Glutamatergic neuron (in vitro differentiated cells): ENCODE measurements around the gene DNAJC18. TPM values are rescaled to one million over a fixed set of nuclear protein-coding genes. Genes with fewer than 3 reads are reported as not detected.
A peak's percentile ranks its signal among the peaks of the same experiment; 100 is the strongest.

Experiments
- DNase-seq: peaks from one replicate; pipeline ENCODE4 v3.0.0; 2022
- H3K27ac Mint-ChIP-seq: one replicate; pipeline ENCODE4 v1.8.0; 2020; ENCODE audit warnings: mild to moderate bottlenecking, mixed read lengths, inconsistent platforms; ENCODE audit not compliant: unreplicated experiment
- H3K27me3 Mint-ChIP-seq: one replicate; pipeline ENCODE4 v1.8.0; 2020; ENCODE audit warnings: mild to moderate bottlenecking, moderate library complexity, mixed read lengths, inconsistent platforms; ENCODE audit not compliant: unreplicated experiment
- H3K36me3 Mint-ChIP-seq: one replicate; pipeline ENCODE4 v1.8.0; 2020; ENCODE audit warnings: mild to moderate bottlenecking, mixed read lengths, inconsistent platforms; ENCODE audit not compliant: unreplicated experiment
- H3K4me1 Mint-ChIP-seq: one replicate; pipeline ENCODE4 v1.8.0; 2020; ENCODE audit warnings: mild to moderate bottlenecking, low read depth, mixed read lengths, inconsistent platforms; ENCODE audit not compliant: unreplicated experiment
- H3K4me3 Mint-ChIP-seq: one replicate; pipeline ENCODE4 v1.8.0; 2020; ENCODE audit warnings: mild to moderate bottlenecking, mixed read lengths, inconsistent platforms; ENCODE audit not compliant: unreplicated experiment
- H3K9me3 Mint-ChIP-seq: one replicate; pipeline ENCODE4 v1.8.0; 2020; ENCODE audit warnings: mild to moderate bottlenecking, moderate library complexity, mixed read lengths, inconsistent platforms; ENCODE audit not compliant: unreplicated experiment
- CTCF ChIP-seq: fragments of 200-600 bp; sonication (generic); IDR thresholded peaks from one replicate; pipeline ENCODE4 v1.5.0; 2021; ENCODE audit not compliant: partially characterized antibody, unreplicated experiment
- total RNA-seq: library from RNA; stranded (reverse); fragmentation: NEBNext Ultra II Directional; extraction: Animal tissue kit (Norgen Biotek cat#: 25700); gene quantifications from one replicate; pipeline ENCODE4 v1.2.1, GENCODE V29; 2021; ENCODE audit not compliant: unreplicated experiment

Gene DNAJC18
- total RNA-seq, 1 donor from 2014 or later = 55.9 TPM

- DNase-seq = no peak
- Mint-ChIP-seq H3K36me3 (no peaks in the 10 kb centered on the region), H3K27me3 (no peaks in the 10 kb centered on the region), H3K4me3 (no peak overlapping the region), H3K9me3 (no peaks in the 10 kb centered on the region), H3K27ac (no peak overlapping the region), H3K4me1 (no peaks in the 10 kb centered on the region)
- TF ChIP-seq CTCF = no peak
Observed at GRCh38 chr5:139425497-139425896, 13.8 kb downstream of the DNAJC18 start.

GRCh38 chr5:139422307-139422893 lies 16.9 kb downstream of the DNAJC18 start:
- no peaks in the 10 kb centered on the region for H3K4me1 Mint-ChIP-seq
- no peaks in the 10 kb centered on the region for H3K9me3 Mint-ChIP-seq
- no peak overlapping the region for H3K27ac Mint-ChIP-seq
- no peaks in the 10 kb centered on the region for H3K36me3 Mint-ChIP-seq
- no peak overlapping the region for H3K4me3 Mint-ChIP-seq
- no peak for DNase-seq
- no peaks in the 10 kb centered on the region for H3K27me3 Mint-ChIP-seq
- peak; percentile 64 for TF ChIP-seq CTCF

DNA sequence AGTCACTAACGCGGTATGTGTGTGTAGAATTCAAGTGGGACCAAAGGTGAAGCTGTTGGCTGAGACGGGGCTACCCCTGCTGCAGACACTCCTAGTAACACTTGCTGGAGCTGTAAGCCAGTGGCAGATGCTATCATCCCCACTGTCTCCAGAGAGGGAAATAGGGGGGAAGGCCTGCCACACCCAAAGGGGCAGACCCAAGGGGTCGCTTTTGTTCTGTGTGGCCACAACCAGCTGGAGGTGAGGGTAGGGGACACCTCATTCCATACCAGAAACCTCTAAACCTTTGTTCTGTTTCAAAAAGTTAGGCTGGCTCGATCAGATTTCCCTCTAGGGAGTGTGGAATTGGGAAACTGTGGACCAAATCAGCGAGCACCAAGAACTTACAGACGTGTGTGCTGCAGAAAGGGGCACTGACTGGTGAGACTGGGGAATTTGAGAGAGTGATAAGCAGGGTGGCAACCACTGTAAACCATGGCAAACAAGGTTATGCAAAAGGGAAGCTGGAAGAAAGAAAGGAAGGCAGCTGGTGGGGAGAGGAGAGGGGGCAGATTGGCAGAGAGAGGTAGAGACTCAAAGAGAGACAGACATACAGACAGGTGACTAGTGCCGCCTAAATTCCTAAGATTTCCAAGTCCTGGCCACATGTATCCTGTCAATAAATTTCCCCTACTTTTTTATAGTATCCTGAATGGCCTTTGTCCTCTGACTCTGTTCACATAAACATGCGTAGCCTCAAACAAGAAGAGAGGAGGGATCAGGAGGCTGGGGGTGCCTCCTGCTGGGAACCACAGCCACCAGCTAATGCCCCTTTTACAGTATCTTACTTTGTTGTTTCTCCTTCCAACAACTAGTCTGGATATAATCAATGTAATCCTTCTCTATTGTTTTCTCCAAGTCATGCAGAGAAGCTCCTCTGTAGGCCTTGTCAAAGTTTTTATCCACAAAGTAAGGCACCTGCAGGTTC lies 19.8 kb downstream of the DNAJC18 start:
- TF ChIP-seq CTCF = no peak
- H3K4me1 Mint-ChIP-seq = no peaks in the 10 kb centered on the region
- H3K27ac Mint-ChIP-seq = no peak overlapping the region
- H3K4me3 Mint-ChIP-seq = no peak overlapping the region
- H3K9me3 Mint-ChIP-seq = no peaks in the 10 kb centered on the region
- no peak for DNase-seq
- H3K36me3 Mint-ChIP-seq = no peaks in the 10 kb centered on the region
- H3K27me3 Mint-ChIP-seq = no peaks in the 10 kb centered on the region

DNA sequence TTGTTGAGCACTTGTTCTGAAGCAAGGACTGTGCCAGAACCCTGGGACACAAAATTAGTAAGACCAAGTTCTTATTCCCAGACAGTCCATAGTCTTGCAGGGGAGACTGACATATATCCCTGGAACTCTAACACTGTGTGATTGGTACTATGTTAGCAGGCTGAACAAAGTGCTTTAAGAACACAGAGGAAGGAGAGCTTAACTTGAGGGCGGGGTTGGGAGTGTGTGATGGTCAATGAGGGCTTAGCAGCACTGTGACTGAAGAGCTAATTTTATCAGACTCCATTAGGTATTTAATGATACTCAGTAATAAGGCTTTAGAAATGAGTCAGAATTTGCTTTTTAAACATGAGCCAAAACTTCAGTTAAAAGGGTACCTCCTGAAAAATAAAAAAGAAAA lies 20.5 kb downstream of the DNAJC18 start:
- Mint-ChIP-seq H3K4me3 (no peak overlapping the region), H3K36me3 (no peaks in the 10 kb centered on the region), H3K27me3 (no peaks in the 10 kb centered on the region), H3K4me1 (no peaks in the 10 kb centered on the region), H3K27ac (no peak overlapping the region), H3K9me3 (no peaks in the 10 kb centered on the region)
- DNase-seq = no peak
- no peak for TF ChIP-seq CTCF

DNA sequence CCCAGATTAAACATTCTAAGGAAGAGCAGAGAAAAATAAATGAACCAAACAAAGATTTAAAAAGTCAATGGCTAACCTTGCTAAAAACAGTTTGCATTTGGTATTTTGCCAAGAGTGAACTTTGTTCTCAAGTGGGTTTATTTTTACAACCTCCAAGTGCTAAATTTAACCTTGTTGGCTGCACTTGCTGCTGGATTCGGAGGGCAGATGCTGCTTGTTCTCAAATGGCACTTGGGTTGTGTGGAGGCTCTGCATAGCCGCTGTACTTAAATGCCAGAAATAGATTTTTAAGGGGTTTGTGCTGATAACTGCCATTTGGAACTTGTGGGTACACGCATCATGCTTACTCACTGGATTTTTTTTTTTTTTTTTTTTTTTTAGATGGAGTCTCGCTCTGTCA lies 22.1 kb downstream of the DNAJC18 start:
- H3K4me3 Mint-ChIP-seq = no peak overlapping the region
- no peak for DNase-seq
- peaks cover 5% of the 10 kb centered on the region for H3K36me3 Mint-ChIP-seq
- no peak overlapping the region for H3K27ac Mint-ChIP-seq
- no peaks in the 10 kb centered on the region for H3K4me1 Mint-ChIP-seq
- TF ChIP-seq CTCF = no peak
- no peaks in the 10 kb centered on the region for H3K9me3 Mint-ChIP-seq
- no peaks in the 10 kb centered on the region for H3K27me3 Mint-ChIP-seq
